ENCODE results near the gene PLCG2. TPM values are rescaled to one million over a fixed set of nuclear protein-coding genes. Genes with fewer than 3 reads are reported as not detected.

The PLCG2 gene
- total RNA-seq, 1 donor from 2014 or later = 9.1 TPM

- Mint-ChIP-seq H3K36me3 (ENCODE audit: insufficient read depth) (no peaks in the 10 kb centered on the region), H3K27me3 (no peaks in the 10 kb centered on the region), H3K4me1 (ENCODE audit: low read depth) (no peaks in the 10 kb centered on the region), H3K4me3 (ENCODE audit: low read depth) (no peak overlapping the region), H3K27ac (no peak overlapping the region), H3K9me3 (ENCODE audit: low read depth) (peaks cover 8% of the 10 kb centered on the region)
- TF ChIP-seq, protein P1, sequence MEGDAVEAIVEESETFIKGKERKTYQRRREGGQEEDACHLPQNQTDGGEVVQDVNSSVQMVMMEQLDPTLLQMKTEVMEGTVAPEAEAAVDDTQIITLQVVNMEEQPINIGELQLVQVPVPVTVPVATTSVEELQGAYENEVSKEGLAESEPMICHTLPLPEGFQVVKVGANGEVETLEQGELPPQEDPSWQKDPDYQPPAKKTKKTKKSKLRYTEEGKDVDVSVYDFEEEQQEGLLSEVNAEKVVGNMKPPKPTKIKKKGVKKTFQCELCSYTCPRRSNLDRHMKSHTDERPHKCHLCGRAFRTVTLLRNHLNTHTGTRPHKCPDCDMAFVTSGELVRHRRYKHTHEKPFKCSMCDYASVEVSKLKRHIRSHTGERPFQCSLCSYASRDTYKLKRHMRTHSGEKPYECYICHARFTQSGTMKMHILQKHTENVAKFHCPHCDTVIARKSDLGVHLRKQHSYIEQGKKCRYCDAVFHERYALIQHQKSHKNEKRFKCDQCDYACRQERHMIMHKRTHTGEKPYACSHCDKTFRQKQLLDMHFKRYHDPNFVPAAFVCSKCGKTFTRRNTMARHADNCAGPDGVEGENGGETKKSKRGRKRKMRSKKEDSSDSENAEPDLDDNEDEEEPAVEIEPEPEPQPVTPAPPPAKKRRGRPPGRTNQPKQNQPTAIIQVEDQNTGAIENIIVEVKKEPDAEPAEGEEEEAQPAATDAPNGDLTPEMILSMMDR (IDR thresholded peaks at IDR 0.05; ENCODE audit: unreplicated experiment) = no peak
- no peak for DNase-seq (ENCODE audit: low spot score, unreplicated experiment)
Measured at GRCh38 chr16:81956213-81956948, 177.3 kb downstream of the PLCG2 start.

GRCh38 chr16:81964808-81965207 is 185.7 kb downstream of the PLCG2 start:
- H3K27me3 Mint-ChIP-seq = no peaks in the 10 kb centered on the region
- TF ChIP-seq, protein P1 (IDR thresholded peaks at IDR 0.05; ENCODE audit: unreplicated experiment) = no peak
- no peaks in the 10 kb centered on the region for H3K36me3 Mint-ChIP-seq (ENCODE audit: insufficient read depth)
- no peak overlapping the region for H3K27ac Mint-ChIP-seq
- no peak for DNase-seq (ENCODE audit: low spot score, unreplicated experiment)
- H3K4me3 Mint-ChIP-seq (ENCODE audit: low read depth) = no peak overlapping the region
- H3K4me1 Mint-ChIP-seq (ENCODE audit: low read depth) = no peaks in the 10 kb centered on the region
- H3K9me3 Mint-ChIP-seq (ENCODE audit: low read depth) = peaks cover 17% of the 10 kb centered on the region

DNA sequence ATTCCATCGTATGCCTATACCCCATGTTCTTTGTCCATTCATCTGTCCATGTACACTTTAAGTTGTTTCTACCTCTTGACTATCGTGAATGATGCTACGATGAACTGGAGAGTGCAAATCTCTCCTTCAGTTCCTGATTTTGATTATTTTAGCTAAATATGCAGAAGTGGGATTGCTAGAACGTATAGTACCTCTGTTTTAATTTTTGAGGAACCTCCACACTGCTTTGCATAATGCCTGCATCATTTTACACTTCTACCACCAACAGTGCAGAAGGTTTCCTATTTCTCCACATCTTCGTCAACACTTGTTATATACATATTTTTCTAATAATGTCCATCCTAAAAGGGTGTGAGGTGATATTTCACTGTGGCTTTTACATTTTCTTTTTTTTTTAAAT is 188.3 kb downstream of the PLCG2 start:
- Mint-ChIP-seq H3K27ac (no peak overlapping the region), H3K27me3 (no peaks in the 10 kb centered on the region), H3K4me1 (ENCODE audit: low read depth) (no peaks in the 10 kb centered on the region), H3K9me3 (ENCODE audit: low read depth) (peaks cover 33% of the 10 kb centered on the region), H3K4me3 (ENCODE audit: low read depth) (no peak overlapping the region), H3K36me3 (ENCODE audit: insufficient read depth) (no peaks in the 10 kb centered on the region)
- TF ChIP-seq, protein P1 (IDR thresholded peaks at IDR 0.05; ENCODE audit: unreplicated experiment) = no peak
- DNase-seq (ENCODE audit: low spot score, unreplicated experiment) = no peak

GRCh38 chr16:81971853-81972252 is 192.8 kb downstream of the PLCG2 start:
- H3K27ac Mint-ChIP-seq = no peak overlapping the region
- H3K9me3 Mint-ChIP-seq (ENCODE audit: low read depth) = peaks cover 49% of the 10 kb centered on the region
- DNase-seq (ENCODE audit: low spot score, unreplicated experiment) = no peak
- H3K4me3 Mint-ChIP-seq (ENCODE audit: low read depth) = no peak overlapping the region
- no peaks in the 10 kb centered on the region for H3K4me1 Mint-ChIP-seq (ENCODE audit: low read depth)
- no peaks in the 10 kb centered on the region for H3K27me3 Mint-ChIP-seq
- TF ChIP-seq, protein P1 (IDR thresholded peaks at IDR 0.05; ENCODE audit: unreplicated experiment) = no peak
- H3K36me3 Mint-ChIP-seq (ENCODE audit: insufficient read depth) = peaks cover 9% of the 10 kb centered on the region

GRCh38 chr16:81973737-81974136 is 194.6 kb downstream of the PLCG2 start:
- TF ChIP-seq, protein P1 (IDR thresholded peaks at IDR 0.05; ENCODE audit: unreplicated experiment) = no peak
- no peak overlapping the region for H3K27ac Mint-ChIP-seq
- H3K27me3 Mint-ChIP-seq = no peaks in the 10 kb centered on the region
- no peak overlapping the region for H3K4me3 Mint-ChIP-seq (ENCODE audit: low read depth)
- peaks cover 47% of the 10 kb centered on the region for H3K9me3 Mint-ChIP-seq (ENCODE audit: low read depth)
- H3K4me1 Mint-ChIP-seq (ENCODE audit: low read depth) = no peaks in the 10 kb centered on the region
- H3K36me3 Mint-ChIP-seq (ENCODE audit: insufficient read depth) = peaks cover 12% of the 10 kb centered on the region
- DNase-seq (ENCODE audit: low spot score, unreplicated experiment) = no peak

All from progenitor cell of endocrine pancreas (in vitro differentiated cells).